GM19463 (cell line): ENCODE measurements around the gene CECR2.

Experiments used
- ATAC-seq: cut with Tn5 transposase; IDR thresholded peaks from one replicate; pipeline ENCODE4 v1.9.1; 2021; ENCODE audit warnings: mild to moderate bottlenecking, moderate library complexity; ENCODE audit not compliant: unreplicated experiment

CECR2 gene

GRCh38 chr22:17369439-17370025 lies at the start of gene CECR2:
Gene CECR2, plus strand, starts transcription at chr22:17369460. Its CDS starts 324 bp downstream, at chr22:17369784.
- ATAC-seq: no peak

- ATAC-seq: no peak
These were observed 49.7 kb upstream of the CECR2 start for GRCh38 chr22:17319546-17319945.

GRCh38 chr22:17322511-17322910 lies 46.7 kb upstream of the CECR2 start:
- no peak for ATAC-seq

- ATAC-seq: no peak
These were observed 37.6 kb upstream of the CECR2 start for GRCh38 chr22:17331690-17332089.

- ATAC-seq: no peak
These were observed 37.0 kb upstream of the CECR2 start for GRCh38 chr22:17332109-17332800.

- ATAC-seq: no peak
These were observed 35.2 kb upstream of the CECR2 start for GRCh38 chr22:17334059-17334458.

GRCh38 chr22:17334983-17335382 lies 34.3 kb upstream of the CECR2 start:
- no peak for ATAC-seq

- no peak for ATAC-seq
These were observed 33.2 kb upstream of the CECR2 start for GRCh38 chr22:17336061-17336460.

GRCh38 chr22:17337639-17338038 lies 31.6 kb upstream of the CECR2 start:
- ATAC-seq: no peak

GRCh38 chr22:17339095-17339693 lies 30.1 kb upstream of the CECR2 start:
- ATAC-seq: no peak

GRCh38 chr22:17342361-17342760 lies 26.9 kb upstream of the CECR2 start:
- ATAC-seq: no peak

- no peak for ATAC-seq
These were observed 25.5 kb upstream of the CECR2 start for GRCh38 chr22:17343766-17344165.

- ATAC-seq: no peak
These were observed 22.7 kb upstream of the CECR2 start for GRCh38 chr22:17346578-17346977.

- no peak for ATAC-seq
These were observed 21.5 kb upstream of the CECR2 start for GRCh38 chr22:17347724-17348123.

GRCh38 chr22:17348464-17349103 lies 20.7 kb upstream of the CECR2 start:
- ATAC-seq: no peak

- no peak for ATAC-seq
These were observed 20.1 kb upstream of the CECR2 start for GRCh38 chr22:17349172-17349571.

GRCh38 chr22:17350292-17350691 lies 19.0 kb upstream of the CECR2 start:
- no peak for ATAC-seq

- no peak for ATAC-seq
These were observed 16.5 kb upstream of the CECR2 start for GRCh38 chr22:17352798-17353197.

- ATAC-seq: no peak
These were observed 11.6 kb upstream of the CECR2 start for GRCh38 chr22:17357688-17358087.

GRCh38 chr22:17358415-17358814 lies 10.8 kb upstream of the CECR2 start:
- no peak for ATAC-seq

GRCh38 chr22:17359501-17359900 lies 9.8 kb upstream of the CECR2 start:
- ATAC-seq: no peak

GRCh38 chr22:17366329-17366728 lies 2.9 kb upstream of the CECR2 start:
- ATAC-seq: no peak
